PC-3 (cell line): ENCODE results near the gene ILF2. TPM values are rescaled to one million over a fixed set of nuclear protein-coding genes. Genes with fewer than 3 reads are reported as not detected.

Source experiments
- ATAC-seq: fragments of 200-7000 bp; cut with Tn5 transposase; 2 replicates; pipeline ENCODE4 v1.9.1; 2020; ENCODE audit warnings: mild to moderate bottlenecking, moderate library complexity
- BruUV-seq: library from RNA; stranded (reverse); fragments of 400-500 nt; replicated peaks from 2 replicates; lab custom pipeline; 2021; lab: Mats Ljungman, UMichigan
- CTCF ChIA-PET: fragments of 300-600 bp; sonication (Branson Sonifier 250); formaldehyde crosslinking; loops from one replicate; lab custom pipeline; 2022; ENCODE audit warnings: antibody characterized with exemption; lab: Charles Lee
- POLR2A ChIA-PET: fragments of 300-600 bp; sonication (Branson Sonifier 250); formaldehyde crosslinking; loops from one replicate; lab custom pipeline; 2022; ENCODE audit warnings: antibody characterized with exemption; ENCODE audit not compliant: unreplicated experiment; lab: Charles Lee
- DNase-seq: peaks from one replicate; pipeline ENCODE4 v3.0.0-alpha.2; 2015
- H2AFZ ChIP-seq: fragments of 300-600 bp; sonication (generic); 2 replicates; pipeline ENCODE4 v1.6.0; 2016; ENCODE audit warnings: antibody characterized with exemption, low read length
- H3F3A ChIP-seq: fragments of 300-600 bp; sonication (generic); one replicate; pipeline ENCODE4 v1.6.0; 2017; ENCODE audit warnings: antibody characterized with exemption, low read length, control low read depth, mild to moderate bottlenecking; ENCODE audit not compliant: unreplicated experiment
- H3K27ac ChIP-seq: fragments of 300-600 bp; sonication (generic); 2 replicates; pipeline ENCODE4 v1.5.1; 2016; ENCODE audit warnings: mild to moderate bottlenecking, low read length
- H3K27me3 ChIP-seq: fragments of 300-600 bp; sonication (generic); 2 replicates; pipeline ENCODE4 v1.6.1; 2016; ENCODE audit warnings: low read length, mixed read lengths
- H3K36me3 ChIP-seq: fragments of 300-600 bp; sonication (generic); 2 replicates; pipeline ENCODE4 v1.6.1; 2016; ENCODE audit warnings: low read depth, mixed run types, low read length, mixed read lengths
- H3K4me1 ChIP-seq: fragments of 300-600 bp; sonication (generic); 2 replicates; pipeline ENCODE4 v1.5.1; 2016; ENCODE audit warnings: low read length; ENCODE audit not compliant: insufficient read depth
- H3K4me2 ChIP-seq: fragments of 300-600 bp; sonication (generic); 2 replicates; pipeline ENCODE4 v1.6.0; 2016; ENCODE audit warnings: low read length
- H3K4me3 ChIP-seq: fragments of 300-600 bp; sonication (generic); 2 replicates; pipeline ENCODE4 v1.5.1; 2016; ENCODE audit warnings: mild to moderate bottlenecking, low read length, mixed read lengths
- H3K79me2 ChIP-seq: fragments of 300-600 bp; sonication (generic); 2 replicates; pipeline ENCODE4 v1.6.1; 2017; ENCODE audit warnings: low read length, mixed read lengths
- H3K9ac ChIP-seq: fragments of 300-600 bp; sonication (generic); 2 replicates; pipeline ENCODE4 v1.6.0; 2016; ENCODE audit warnings: mild to moderate bottlenecking, low read length
- H3K9me2 ChIP-seq: fragments of 300-600 bp; sonication (generic); replicated peaks from 2 replicates; pipeline ENCODE4 v1.6.1; 2016; ENCODE audit warnings: mixed run types, low read length, mixed read lengths
- H3K9me3 ChIP-seq: fragments of 300-600 bp; sonication (generic); 2 replicates; pipeline ENCODE4 v1.6.1; 2016; ENCODE audit warnings: low read length, mixed read lengths
- H4K20me1 ChIP-seq: fragments of 300-600 bp; sonication (generic); 2 replicates; pipeline ENCODE4 v1.6.1; 2016; ENCODE audit warnings: low read length, mixed read lengths
- EZH2 ChIP-seq: fragments of 300-600 bp; sonication (generic); IDR thresholded peaks from one replicate; pipeline ENCODE4 v1.6.1; 2017; ENCODE audit warnings: antibody characterized with exemption, mild to moderate bottlenecking, low read length; ENCODE audit not compliant: unreplicated experiment
- EZH2phosphoT487 ChIP-seq: fragments of 300-600 bp; sonication (generic); IDR thresholded peaks from 2 replicates; pipeline ENCODE4 v1.6.1; 2018; ENCODE audit warnings: mild to moderate bottlenecking, antibody characterized with exemption, low read length, borderline replicate concordance
- intact Hi-C: fragments of 100-400 bp; cut with micrococcal nuclease; formaldehyde crosslinking; loops from 2 replicates; pipeline ENCODE4 v1.9.0; 2023
- total RNA-seq: library from RNA; depleted of rRNA; stranded (reverse); fragments of >200 nt; gene quantifications from 2 replicates; pipeline ENCODE4 v1.2.3, GENCODE V29; 2014
- TF ChIP-seq, protein P1 (sequence below): fragments of 300-600 bp; sonication (generic); conservative IDR thresholded peaks from 2 replicates; pipeline ENCODE4 v1.5.1; 2017; ENCODE audit warnings: antibody characterized with exemption, low read depth, mild to moderate bottlenecking, low read length

The ILF2 gene
- total RNA-seq, 1 experiment from 2014 or later: 439 TPM

DNA sequence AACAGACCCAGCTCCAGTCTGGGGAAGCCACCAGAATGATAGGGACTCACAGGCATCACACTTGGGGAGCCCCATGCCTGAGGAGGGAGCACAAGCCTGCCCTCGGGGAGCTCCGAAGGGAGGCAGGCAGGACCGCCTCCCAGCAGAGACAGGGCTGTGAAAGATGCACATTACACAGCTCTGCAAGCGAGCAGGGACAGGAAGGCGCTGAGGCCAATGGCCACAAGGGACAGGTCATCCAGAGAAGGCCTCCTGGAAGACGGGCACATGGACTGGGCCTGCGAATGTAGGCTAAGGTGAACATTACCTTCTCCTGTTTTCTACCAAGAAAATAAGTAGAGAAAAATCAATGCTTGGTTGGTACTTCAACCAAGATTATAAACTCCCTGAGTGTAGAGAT, 11.9 kb upstream of the ILF2 start:
- POLR2A ChIA-PET: no interaction called here
- H3K27me3 ChIP-seq: peaks cover 16% of the 10 kb centered on the region
- no peak overlapping the region for H2AFZ ChIP-seq
- ATAC-seq (no peak), DNase-seq (no peak)
- H3K36me3 ChIP-seq: no peaks in the 10 kb centered on the region
- H3K4me2 ChIP-seq: no peak overlapping the region
- no peak overlapping the region for H3K9ac ChIP-seq
- intact Hi-C loops: no loop called here
- CTCF ChIA-PET: no interaction called here
- H3K9me2 ChIP-seq: no peaks in the 10 kb centered on the region
- no peak overlapping the region for H3K4me3 ChIP-seq
- TF ChIP-seq EZH2phosphoT487: no peak
- TF ChIP-seq, protein P1, sequence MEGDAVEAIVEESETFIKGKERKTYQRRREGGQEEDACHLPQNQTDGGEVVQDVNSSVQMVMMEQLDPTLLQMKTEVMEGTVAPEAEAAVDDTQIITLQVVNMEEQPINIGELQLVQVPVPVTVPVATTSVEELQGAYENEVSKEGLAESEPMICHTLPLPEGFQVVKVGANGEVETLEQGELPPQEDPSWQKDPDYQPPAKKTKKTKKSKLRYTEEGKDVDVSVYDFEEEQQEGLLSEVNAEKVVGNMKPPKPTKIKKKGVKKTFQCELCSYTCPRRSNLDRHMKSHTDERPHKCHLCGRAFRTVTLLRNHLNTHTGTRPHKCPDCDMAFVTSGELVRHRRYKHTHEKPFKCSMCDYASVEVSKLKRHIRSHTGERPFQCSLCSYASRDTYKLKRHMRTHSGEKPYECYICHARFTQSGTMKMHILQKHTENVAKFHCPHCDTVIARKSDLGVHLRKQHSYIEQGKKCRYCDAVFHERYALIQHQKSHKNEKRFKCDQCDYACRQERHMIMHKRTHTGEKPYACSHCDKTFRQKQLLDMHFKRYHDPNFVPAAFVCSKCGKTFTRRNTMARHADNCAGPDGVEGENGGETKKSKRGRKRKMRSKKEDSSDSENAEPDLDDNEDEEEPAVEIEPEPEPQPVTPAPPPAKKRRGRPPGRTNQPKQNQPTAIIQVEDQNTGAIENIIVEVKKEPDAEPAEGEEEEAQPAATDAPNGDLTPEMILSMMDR: no peak
- no peak for TF ChIP-seq EZH2
- H3K79me2 ChIP-seq: no peaks in the 10 kb centered on the region
- no peak overlapping the region for H3K27ac ChIP-seq
- peaks cover 12% of the 10 kb centered on the region for H3K4me1 ChIP-seq
- no TSS peak for BruUV-seq
- H4K20me1 ChIP-seq: no peaks in the 10 kb centered on the region
- H3K9me3 ChIP-seq: no peaks in the 10 kb centered on the region
- no peaks in the 10 kb centered on the region for H3F3A ChIP-seq

DNA sequence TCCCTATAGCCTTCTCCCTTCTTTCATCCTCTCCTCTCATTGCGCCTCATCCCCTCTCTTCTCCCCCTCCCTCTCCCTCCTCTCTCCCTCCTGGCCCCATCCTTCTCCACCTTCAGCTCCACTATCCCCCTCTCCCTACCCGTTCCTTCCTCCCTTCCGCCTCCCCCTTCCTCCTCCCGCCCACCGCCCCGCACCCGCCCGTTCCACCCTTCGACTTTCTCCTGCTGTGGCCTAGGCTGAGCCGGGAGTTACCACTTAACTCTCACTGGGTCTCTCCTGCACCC, 9.3 kb upstream of the ILF2 start:
- Histone ChIP-seq H3K9ac (no peak overlapping the region), H2AFZ (no peak overlapping the region), H3K27me3 (peaks cover 16% of the 10 kb centered on the region), H3K79me2 (no peaks in the 10 kb centered on the region), H3K9me3 (no peaks in the 10 kb centered on the region), H3K36me3 (no peaks in the 10 kb centered on the region), H3K9me2 (no peaks in the 10 kb centered on the region), H3K4me2 (no peak overlapping the region), H3K4me1 (peaks cover 12% of the 10 kb centered on the region), H3F3A (no peaks in the 10 kb centered on the region), H3K4me3 (no peak overlapping the region), H4K20me1 (no peaks in the 10 kb centered on the region), H3K27ac (no peak overlapping the region)
- ATAC-seq: no peak
- CTCF ChIA-PET: no interaction called here
- intact Hi-C loops: no loop called here
- DNase-seq: no peak
- TF ChIP-seq EZH2 (no peak), EZH2phosphoT487 (no peak)
- TF ChIP-seq, protein P1: no peak
- BruUV-seq: no TSS peak
- POLR2A ChIA-PET: no interaction called here

DNA sequence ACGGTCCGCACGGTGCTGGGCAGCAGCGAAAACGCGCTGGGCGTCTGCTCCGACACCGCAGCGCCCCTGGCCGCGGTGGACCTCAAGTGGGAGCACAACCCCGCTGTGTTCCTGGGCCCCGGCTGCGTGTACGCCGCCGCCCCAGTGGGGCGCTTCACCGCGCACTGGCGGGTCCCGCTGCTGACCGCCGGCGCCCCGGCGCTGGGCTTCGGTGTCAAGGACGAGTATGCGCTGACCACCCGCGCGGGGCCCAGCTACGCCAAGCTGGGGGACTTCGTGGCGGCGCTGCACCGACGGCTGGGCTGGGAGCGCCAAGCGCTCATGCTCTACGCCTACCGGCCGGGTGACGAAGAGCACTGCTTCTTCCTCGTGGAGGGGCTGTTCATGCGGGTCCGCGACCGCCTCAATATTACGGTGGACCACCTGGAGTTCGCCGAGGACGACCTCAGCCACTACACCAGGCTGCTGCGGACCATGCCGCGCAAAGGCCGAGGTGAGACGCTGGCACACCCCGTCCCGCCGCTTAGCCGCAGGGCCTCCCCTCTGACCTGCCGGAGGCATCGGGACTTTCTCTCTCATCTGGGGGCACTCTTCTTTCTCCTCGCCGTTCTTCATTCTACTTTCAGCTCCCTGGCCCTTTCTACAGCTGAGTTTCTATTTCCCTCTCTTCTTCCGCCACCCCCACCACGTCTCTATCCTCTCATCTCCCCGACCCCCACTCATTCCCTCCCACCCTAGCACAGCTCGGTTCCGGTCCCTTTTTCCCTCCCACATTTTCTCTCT, 8.7 kb upstream of the ILF2 start:
- H3K4me1 ChIP-seq: peaks cover 12% of the 10 kb centered on the region
- H3K9me3 ChIP-seq: no peaks in the 10 kb centered on the region
- no peaks in the 10 kb centered on the region for H3K79me2 ChIP-seq
- H3K9ac ChIP-seq: no peak overlapping the region
- DNase-seq (no peak), ATAC-seq (peak; percentile 11)
- peak overlapping the region; percentile 95 for H3K4me2 ChIP-seq
- H3K27ac ChIP-seq: no peak overlapping the region
- H2AFZ ChIP-seq: peak overlapping the region; percentile 87
- POLR2A ChIA-PET: no interaction called here
- no peaks in the 10 kb centered on the region for H3F3A ChIP-seq
- intact Hi-C loops: loop anchor here (2.0 to 10.0 kb wide), 2 partner anchors 55 to 325 kb away; partner anchors contain the start of gene S100A9
- TF ChIP-seq EZH2phosphoT487 (no peak), EZH2 (no peak)
- TF ChIP-seq, protein P1: no peak
- H3K36me3 ChIP-seq: no peaks in the 10 kb centered on the region
- H3K9me2 ChIP-seq: no peaks in the 10 kb centered on the region
- CTCF ChIA-PET: no interaction called here
- H3K4me3 ChIP-seq: peak overlapping the region; percentile 67
- BruUV-seq: no TSS peak
- no peaks in the 10 kb centered on the region for H4K20me1 ChIP-seq
- peaks cover 16% of the 10 kb centered on the region for H3K27me3 ChIP-seq
